ENCODE measurements around the gene FDXR. TPM values are rescaled to one million over a fixed set of nuclear protein-coding genes. Genes with fewer than 3 reads are reported as not detected.
A peak's percentile ranks its signal among the peaks of the same experiment; 100 is the strongest.

Gene FDXR
- polyA plus RNA-seq, 2 of the 4 experiments (the other 2 are of a cell fraction), result 32.5 to 43.3 TPM

- TF ChIP-seq BCL3 (IDR thresholded peaks at IDR 0.05) (peak; percentile 90), HOXB13 (CRISPR knock-in tag; IDR thresholded peaks at IDR 0.05; ENCODE audit: low read depth) (no peak), ZFP36 (IDR thresholded peaks at IDR 0.05; ENCODE audit: borderline replicate concordance, partially characterized antibody) (no peak), KDM1A (IDR thresholded peaks at IDR 0.05; ENCODE audit: low read depth) (no peak), POLR2A (IDR thresholded peaks at IDR 0.05; ENCODE audit: low read length) (peak; percentile 96), JUNB (IDR thresholded peaks at IDR 0.05) (no peak), EHF (CRISPR knock-in tag; IDR thresholded peaks at IDR 0.05) (no peak; the same call in 1 of the 2 replicates), MYC (IDR thresholded peaks at IDR 0.05; ENCODE audit: borderline replicate concordance, low read length) (0 out of 2 replicates have a peak, but pooled peaks have one; percentile 9), ZC3H11A (IDR thresholded peaks at IDR 0.05) (no peak), FOXS1 (CRISPR knock-in tag; IDR thresholded peaks at IDR 0.05) (no peak), USF2 (IDR thresholded peaks at IDR 0.05) (peak; percentile 99), ATOH8 (CRISPR knock-in tag; IDR thresholded peaks at IDR 0.05; ENCODE audit: low read depth) (no peak), KDM5A (IDR thresholded peaks at IDR 0.05) (peak; percentile 41; the same call in 1 of the 2 replicates), RARB (CRISPR knock-in tag; IDR thresholded peaks at IDR 0.05) (peak; percentile 63; the same call in 1 of the 2 replicates), JUN (IDR thresholded peaks at IDR 0.05) (peak; percentile 88 to 89; a peak in 4 of 5 replicates), EHMT2 (IDR thresholded peaks at IDR 0.05; ENCODE audit: low read depth) (no peak), FOSL2 (IDR thresholded peaks at IDR 0.05) (no peak), FOSL2 (CRISPR knock-in tag; IDR thresholded peaks at IDR 0.05) (no peak), REST (IDR thresholded peaks at IDR 0.05) (no peak; the same call in 1 of the 2 replicates), GATA3 (IDR thresholded peaks at IDR 0.05; ENCODE audit: borderline replicate concordance) (no peak), ZNF302 (CRISPR knock-in tag; IDR thresholded peaks at IDR 0.05) (no peak), HES2 (IDR thresholded peaks at IDR 0.05) (no peak), CEBPB (IDR thresholded peaks at IDR 0.05) (peak; percentile 80 to 91), CHD4 (IDR thresholded peaks at IDR 0.05; ENCODE audit: borderline replicate concordance) (no peak), HMGXB4 (CRISPR knock-in tag; IDR thresholded peaks at IDR 0.05; ENCODE audit: borderline replicate concordance) (no peak), E2F6 (IDR thresholded peaks at IDR 0.05; ENCODE audit: borderline replicate concordance, low read depth) (peak; percentile 95), BHLHE40 (IDR thresholded peaks at IDR 0.05; ENCODE audit: low read depth, low read length) (no peak), POLR2AphosphoS2 (conservative IDR thresholded peaks at IDR 0.05; ENCODE audit: low read length) (no peak), RNF2 (IDR thresholded peaks at IDR 0.05; ENCODE audit: borderline replicate concordance, low read depth) (no peak), CBX8 (IDR thresholded peaks at IDR 0.05) (no peak), RAD21 (conservative IDR thresholded peaks at IDR 0.05 in 1 of 2, IDR thresholded peaks at IDR 0.05 in 1 of 2) (no peak), NPAS2 (CRISPR knock-in tag; IDR thresholded peaks at IDR 0.05; ENCODE audit: borderline replicate concordance) (no peak), MAFK (IDR thresholded peaks at IDR 0.05; ENCODE audit: partially characterized antibody) (no peak)
These were observed 461 bp upstream of the FDXR start (continued) for GRCh38 chr17:74873037-74873873.
